DOHH2 (cell line): ENCODE results near the gene GIPC3.

Experiments used
- H3F3A ChIP-seq: fragments of 200-600 bp; sonication (generic), shearing (Covaris generic); 2 replicates; pipeline ENCODE4 v1.6.0; 2016; ENCODE audit warnings: antibody characterized with exemption, mild to moderate bottlenecking; ENCODE audit not compliant: control insufficient read depth, insufficient read depth
- H3K27ac ChIP-seq: fragments of 200-600 bp; sonication (generic); 2 replicates; pipeline ENCODE4 v1.5.1; 2014; ENCODE audit warnings: low read depth, mild to moderate bottlenecking, low read length, moderate library complexity
- H3K27me3 ChIP-seq: fragments of 200-600 bp; sonication (generic); 2 replicates; pipeline ENCODE4 v1.6.1; 2014; ENCODE audit warnings: mild to moderate bottlenecking, low read length, mixed read lengths; ENCODE audit not compliant: control insufficient read depth
- H3K36me3 ChIP-seq: fragments of 200-600 bp; sonication (generic); 2 replicates; pipeline ENCODE4 v1.6.1; 2014; ENCODE audit warnings: mild to moderate bottlenecking, low read length, moderate library complexity, mixed read lengths; ENCODE audit not compliant: control insufficient read depth
- H3K4me1 ChIP-seq: fragments of 200-600 bp; sonication (generic); 2 replicates; pipeline ENCODE4 v1.6.1; 2014; ENCODE audit warnings: mild to moderate bottlenecking, low read length, mixed read lengths; ENCODE audit not compliant: control insufficient read depth
- H3K4me2 ChIP-seq: fragments of 200-600 bp; sonication (generic); 2 replicates; pipeline ENCODE4 v1.6.0; 2014; ENCODE audit warnings: mild to moderate bottlenecking, low read length, moderate library complexity
- H3K4me3 ChIP-seq: fragments of 200-600 bp; sonication (generic); 2 replicates; pipeline ENCODE4 v1.5.1; 2014; ENCODE audit warnings: mild to moderate bottlenecking, low read length, mixed read lengths
- H3K79me2 ChIP-seq: fragments of 200-600 bp; sonication (generic); 2 replicates; pipeline ENCODE4 v1.6.1; 2014; ENCODE audit warnings: mild to moderate bottlenecking, low read length, mixed read lengths; ENCODE audit not compliant: control insufficient read depth
- H3K9me2 ChIP-seq: fragments of 200-600 bp; sonication (generic); replicated peaks from 2 replicates; pipeline ENCODE4 v1.6.1; 2014; ENCODE audit warnings: mild to moderate bottlenecking, low read length, mixed read lengths; ENCODE audit not compliant: control insufficient read depth
- H3K9me3 ChIP-seq: fragments of 200-600 bp; sonication (generic); 2 replicates; pipeline ENCODE4 v1.6.1; 2014; ENCODE audit warnings: antibody characterized with exemption, low read length, mixed read lengths; ENCODE audit not compliant: control insufficient read depth, insufficient read depth
- H4K20me1 ChIP-seq: fragments of 200-600 bp; sonication (generic); 2 replicates; pipeline ENCODE4 v1.6.0; 2014; ENCODE audit warnings: low read depth, mild to moderate bottlenecking, antibody characterized with exemption, low read length, moderate library complexity; ENCODE audit not compliant: control insufficient read depth, insufficient read depth
- EZH2phosphoT487 ChIP-seq: fragments of 200-600 bp; sonication (generic); IDR thresholded peaks from 2 replicates; pipeline ENCODE4 v1.6.1; 2017; ENCODE audit warnings: borderline replicate concordance, mild to moderate bottlenecking, antibody characterized with exemption, low read length, moderate library complexity, mixed read lengths
- TF ChIP-seq, protein P1 (sequence below): fragments of 200-600 bp; sonication (generic); IDR thresholded peaks from one replicate; pipeline ENCODE4 v1.5.1; 2014; ENCODE audit warnings: antibody characterized with exemption, mild to moderate bottlenecking, low read depth, low read length; ENCODE audit not compliant: poor library complexity, severe bottlenecking

Gene GIPC3

DNA sequence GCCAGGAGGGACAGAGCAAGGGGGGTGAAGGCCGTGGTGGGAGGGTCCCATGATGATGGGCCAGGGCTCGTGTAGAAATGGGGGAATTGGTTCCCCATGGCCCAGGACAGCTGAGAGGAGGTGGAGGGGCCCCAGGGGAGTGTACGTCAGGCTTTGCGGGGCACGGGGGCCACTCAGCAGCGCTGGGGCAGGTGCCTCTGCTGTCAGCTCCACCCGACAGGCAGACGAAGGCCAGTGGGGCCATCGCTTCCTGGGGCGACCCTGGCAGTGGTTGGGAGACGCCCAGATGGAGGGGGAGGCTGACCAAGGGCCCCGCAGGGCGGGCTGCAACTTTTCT, 48.2 kb upstream of the GIPC3 start:
- TF ChIP-seq, protein P1, sequence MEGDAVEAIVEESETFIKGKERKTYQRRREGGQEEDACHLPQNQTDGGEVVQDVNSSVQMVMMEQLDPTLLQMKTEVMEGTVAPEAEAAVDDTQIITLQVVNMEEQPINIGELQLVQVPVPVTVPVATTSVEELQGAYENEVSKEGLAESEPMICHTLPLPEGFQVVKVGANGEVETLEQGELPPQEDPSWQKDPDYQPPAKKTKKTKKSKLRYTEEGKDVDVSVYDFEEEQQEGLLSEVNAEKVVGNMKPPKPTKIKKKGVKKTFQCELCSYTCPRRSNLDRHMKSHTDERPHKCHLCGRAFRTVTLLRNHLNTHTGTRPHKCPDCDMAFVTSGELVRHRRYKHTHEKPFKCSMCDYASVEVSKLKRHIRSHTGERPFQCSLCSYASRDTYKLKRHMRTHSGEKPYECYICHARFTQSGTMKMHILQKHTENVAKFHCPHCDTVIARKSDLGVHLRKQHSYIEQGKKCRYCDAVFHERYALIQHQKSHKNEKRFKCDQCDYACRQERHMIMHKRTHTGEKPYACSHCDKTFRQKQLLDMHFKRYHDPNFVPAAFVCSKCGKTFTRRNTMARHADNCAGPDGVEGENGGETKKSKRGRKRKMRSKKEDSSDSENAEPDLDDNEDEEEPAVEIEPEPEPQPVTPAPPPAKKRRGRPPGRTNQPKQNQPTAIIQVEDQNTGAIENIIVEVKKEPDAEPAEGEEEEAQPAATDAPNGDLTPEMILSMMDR = no peak
- TF ChIP-seq EZH2phosphoT487 = no peak
- Histone ChIP-seq H3K4me3 (no peak overlapping the region), H3K79me2 (no peaks in the 10 kb centered on the region), H3K27ac (no peak overlapping the region), H3K36me3 (peaks cover 45% of the 10 kb centered on the region), H3K9me3 (no peaks in the 10 kb centered on the region), H3K4me1 (no peaks in the 10 kb centered on the region), H3K9me2 (no peaks in the 10 kb centered on the region), H3F3A (peaks cover 2% of the 10 kb centered on the region; the same call in 1 of the 2 replicates), H4K20me1 (no peaks in the 10 kb centered on the region), H3K27me3 (no peaks in the 10 kb centered on the region), H3K4me2 (no peak overlapping the region)

DNA sequence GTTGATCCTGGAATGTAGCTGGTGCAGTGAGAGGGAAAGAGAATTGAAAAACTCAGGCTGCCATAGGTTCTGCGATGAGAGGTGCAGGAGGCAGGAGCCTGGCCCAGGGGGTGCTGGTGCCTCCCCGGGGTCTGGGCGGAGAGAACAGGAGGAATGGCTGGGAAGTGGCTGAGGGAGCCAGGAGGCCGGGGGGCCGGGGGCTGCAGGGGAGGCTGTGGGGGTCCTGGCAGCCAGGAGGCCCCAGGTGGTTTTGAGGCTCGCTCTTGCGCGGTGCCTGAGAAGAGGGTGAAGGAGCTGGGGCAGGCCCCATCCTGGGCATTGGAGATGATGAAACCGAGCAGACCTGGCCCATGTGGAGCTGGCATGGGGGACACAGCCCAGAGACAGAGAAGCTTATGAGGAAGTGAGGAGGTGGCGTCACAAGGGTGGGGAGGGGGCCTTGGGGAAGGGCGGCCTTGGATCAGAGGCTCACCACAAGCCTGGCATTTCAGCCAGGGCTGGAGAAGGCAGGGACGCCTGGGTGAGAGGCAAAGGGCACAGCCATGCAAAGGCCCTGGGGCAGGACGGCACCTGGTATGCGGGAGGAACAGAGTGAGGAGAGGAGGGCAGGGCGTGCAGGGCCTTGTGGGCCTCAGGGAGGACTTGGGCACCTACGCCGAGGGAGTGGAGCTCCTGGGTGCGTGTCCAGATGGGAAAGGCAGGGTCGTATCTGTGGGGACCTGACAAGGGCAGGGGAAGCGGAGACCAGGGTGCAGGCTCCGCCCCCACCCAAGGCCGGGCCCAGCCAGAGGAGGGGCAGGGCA, 47.6 kb upstream of the GIPC3 start:
- Histone ChIP-seq H3K27me3 (no peaks in the 10 kb centered on the region), H3K4me2 (no peak overlapping the region), H3K9me2 (no peaks in the 10 kb centered on the region), H4K20me1 (no peaks in the 10 kb centered on the region), H3K9me3 (no peaks in the 10 kb centered on the region), H3K4me1 (no peaks in the 10 kb centered on the region), H3F3A (peaks cover 5% of the 10 kb centered on the region; the same call in 1 of the 2 replicates), H3K4me3 (no peak overlapping the region), H3K79me2 (no peaks in the 10 kb centered on the region), H3K36me3 (peaks cover 39% of the 10 kb centered on the region), H3K27ac (no peak overlapping the region)
- TF ChIP-seq EZH2phosphoT487 = no peak
- TF ChIP-seq, protein P1 = no peak

DNA sequence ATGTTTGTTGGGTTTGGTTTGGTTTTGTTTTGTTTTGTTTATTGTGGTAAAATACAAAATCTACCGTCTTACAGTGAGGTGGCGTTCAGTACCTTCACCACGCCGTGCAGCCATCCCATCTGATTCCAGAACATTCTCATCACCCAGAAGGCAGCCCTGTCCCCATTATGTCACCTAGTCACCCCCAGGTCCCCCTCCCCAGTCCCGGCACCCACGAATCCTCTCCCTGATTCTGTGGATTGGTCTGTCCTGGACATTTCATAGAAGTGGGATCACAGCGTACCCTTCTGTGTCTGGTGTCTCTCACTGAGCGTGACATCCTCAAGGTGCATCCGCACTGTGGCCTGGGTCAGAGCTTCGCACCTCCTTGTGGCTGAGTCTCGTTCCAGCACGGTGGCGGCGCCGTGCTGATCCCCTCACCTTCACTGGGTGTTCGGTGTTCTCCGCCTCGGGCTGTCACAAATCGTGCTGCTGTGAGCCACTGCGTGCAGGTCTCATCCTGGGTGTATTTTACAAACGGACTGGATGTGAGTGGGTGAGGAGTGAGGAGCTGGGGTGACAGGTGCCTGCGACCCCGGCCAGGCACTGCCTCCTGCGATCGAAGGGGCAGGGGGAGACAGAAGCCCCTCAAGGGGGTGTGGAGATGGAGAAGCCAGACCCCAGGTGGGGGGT, 46.9 kb upstream of the GIPC3 start:
- Histone ChIP-seq H3K9me2 (no peaks in the 10 kb centered on the region), H3K36me3 (peaks cover 37% of the 10 kb centered on the region), H3K9me3 (no peaks in the 10 kb centered on the region), H3K4me2 (no peak overlapping the region), H3K4me1 (no peaks in the 10 kb centered on the region), H4K20me1 (no peaks in the 10 kb centered on the region), H3K27ac (no peak overlapping the region), H3F3A (peaks cover 5% of the 10 kb centered on the region; the same call in 1 of the 2 replicates), H3K4me3 (no peak overlapping the region), H3K27me3 (no peaks in the 10 kb centered on the region), H3K79me2 (no peaks in the 10 kb centered on the region)
- no peak for TF ChIP-seq EZH2phosphoT487
